Brain microvascular endothelial cell (primary cell): ENCODE data around the gene OR51E2.

ENCODE experiments used
- DNase-seq: peaks from one replicate; pipeline ENCODE4 v3.0.0-alpha.2; 2020
- H3K27ac ChIP-seq: fragments of 250-450 bp; sonication (Bioruptor Pico); 2 replicates; pipeline ENCODE4 v1.5.1; 2020; ENCODE audit warnings: mild to moderate bottlenecking, moderate library complexity
- H3K27me3 ChIP-seq: fragments of 250-450 bp; sonication (Bioruptor Pico); replicated peaks from 2 replicates; pipeline ENCODE4 v1.5.1; 2020; ENCODE audit warnings: mild to moderate bottlenecking
- H3K36me3 ChIP-seq: fragments of 250-450 bp; sonication (Bioruptor Pico); replicated peaks from 2 replicates; pipeline ENCODE4 v1.5.1; 2020; ENCODE audit warnings: mild to moderate bottlenecking
- H3K4me3 ChIP-seq: 2 replicates; pipeline ENCODE4 v1.5.1; 2011; ENCODE audit warnings: low read depth, mild to moderate bottlenecking, control low read depth, low read length, moderate library complexity
- CTCF ChIP-seq: IDR thresholded peaks from 2 replicates; pipeline ENCODE4 v1.5.1; 2011; ENCODE audit warnings: low read depth, mild to moderate bottlenecking, moderate library complexity, low read length, control low read depth, inconsistent platforms; ENCODE audit errors: missing control alignments
- in situ Hi-C: cut with HindIII; loops from 2 replicates; pipeline ENCODE4 v1.10.0; 2017; ENCODE audit warnings: low sequenced_read_pairs, low pct_ligation_motif_present

Gene OR51E2

GRCh38 chr11:4658629-4659445 is 38.8 kb downstream of the OR51E2 start:
- DNase-seq: peak; percentile 60
- in situ Hi-C loops: no loop called here
- TF ChIP-seq CTCF: no peak
- Histone ChIP-seq H3K4me3 (no peak overlapping the region), H3K27ac (no peak overlapping the region), H3K27me3 (no peaks in the 10 kb centered on the region), H3K36me3 (no peaks in the 10 kb centered on the region)

GRCh38 chr11:4654635-4655369 is 42.9 kb downstream of the OR51E2 start:
- H3K27me3 ChIP-seq: no peaks in the 10 kb centered on the region
- no peak overlapping the region for H3K4me3 ChIP-seq

GRCh38 chr11:4647766-4648165 is 49.9 kb downstream of the OR51E2 start:
- Histone ChIP-seq H3K27me3 (no peaks in the 10 kb centered on the region), H3K36me3 (no peaks in the 10 kb centered on the region), H3K27ac (no peak overlapping the region), H3K4me3 (no peak overlapping the region)
- DNase-seq: no peak
- TF ChIP-seq CTCF: no peak
- in situ Hi-C loops: no loop called here

More at GRCh38 chr11:4654635-4655369, 42.9 kb downstream of the OR51E2 start:
- in situ Hi-C loops: no loop called here
- no peak for DNase-seq
- TF ChIP-seq CTCF: no peak
- no peak overlapping the region for H3K27ac ChIP-seq
- H3K36me3 ChIP-seq: no peaks in the 10 kb centered on the region

GRCh38 chr11:4645974-4646373 is 51.7 kb downstream of the OR51E2 start:
- no peaks in the 10 kb centered on the region for H3K36me3 ChIP-seq
- no peak for DNase-seq
- no peak for TF ChIP-seq CTCF
- H3K27me3 ChIP-seq: no peaks in the 10 kb centered on the region
- H3K27ac ChIP-seq: no peak overlapping the region
- no peak overlapping the region for H3K4me3 ChIP-seq
- in situ Hi-C loops: no loop called here

GRCh38 chr11:4644233-4644632 is 53.4 kb downstream of the OR51E2 start:
- TF ChIP-seq CTCF: no peak
- in situ Hi-C loops: no loop called here
- Histone ChIP-seq H3K27me3 (no peaks in the 10 kb centered on the region), H3K4me3 (no peak overlapping the region), H3K36me3 (no peaks in the 10 kb centered on the region), H3K27ac (no peak overlapping the region)
- DNase-seq: no peak
